H1 (cell line): ENCODE measurements around the gene SUMF2. TPM values are rescaled to one million over a fixed set of nuclear protein-coding genes. Genes with fewer than 3 reads are reported as not detected.

ENCODE experiments used
- CTCF ChIA-PET: fragments of 300-600 bp; sonication (Branson Sonifier 250); formaldehyde crosslinking; loops from one replicate; lab custom pipeline; 2021; ENCODE audit not compliant: partially characterized antibody; lab: Charles Lee
- POLR2A ChIA-PET: fragments of 300-600 bp; sonication (Branson Sonifier 250); formaldehyde crosslinking; loops from one replicate; lab custom pipeline; 2021; ENCODE audit warnings: inconsistent platforms; ENCODE audit not compliant: partially characterized antibody; lab: Charles Lee
- DNase-seq, 2 experiments: peaks; one replicate each; pipeline versions ENCODE4 v3.0.0 to v3.0.0-alpha.2; 2010 to 2022; ENCODE audit warnings: low spot score in 2 of 2, low read depth in 1 of 2, mixed read lengths in 1 of 2
- FAIRE-seq: peaks from 2 replicates; lab custom pipeline; 2011; peaks lifted over from hg19 to GRCh38; lab: Jason Lieb, UNC
- H2AFZ ChIP-seq: 2 replicates; pipeline ENCODE4 v1.8.1; 2012; ENCODE audit warnings: low read length, inconsistent platforms
- H2AK5ac ChIP-seq: 2 replicates; pipeline ENCODE4 v1.6.1; 2013; ENCODE audit warnings: low read depth, low read length
- H2BK120ac ChIP-seq: replicated peaks from 2 replicates; pipeline ENCODE3; 2013; ENCODE audit warnings: low read depth, low read length, inconsistent platforms
- H2BK12ac ChIP-seq: 2 replicates; pipeline ENCODE4 v1.6.1; 2013; ENCODE audit warnings: low read depth, low read length
- H2BK15ac ChIP-seq: 2 replicates; pipeline ENCODE4 v1.6.1; 2013; ENCODE audit warnings: low read length
- H2BK20ac ChIP-seq: 2 replicates; pipeline ENCODE4 v1.6.1; 2013; ENCODE audit warnings: low read length
- H2BK5ac ChIP-seq: 2 replicates; pipeline ENCODE4 v1.6.1; 2013; ENCODE audit warnings: low read depth, low read length
- H3K14ac ChIP-seq: 2 replicates; pipeline ENCODE4 v1.6.1; 2013; ENCODE audit warnings: inconsistent platforms; ENCODE audit not compliant: insufficient read length
- H3K18ac ChIP-seq: 2 replicates; pipeline ENCODE4 v1.6.1; 2013; ENCODE audit warnings: low read length; ENCODE audit errors: extremely low read depth
- H3K23ac ChIP-seq: 2 replicates; pipeline ENCODE4 v1.6.1; 2013; ENCODE audit warnings: inconsistent platforms; ENCODE audit not compliant: insufficient read length
- H3K23me2 ChIP-seq: 2 replicates; pipeline ENCODE4 v1.6.1; 2013; ENCODE audit warnings: low read depth, low read length
- H3K27ac ChIP-seq: 2 replicates; pipeline ENCODE4 v1.6.1; 2011; ENCODE audit warnings: low read depth, low read length, inconsistent platforms
- H3K27me3 ChIP-seq, 4 experiments: replicated peaks in 1 of 4; 1 replicate in 1 of 4; 2 replicates in 3 of 4; pipeline versions ENCODE4 v1.6.1 to v1.8.1; 2011 to 2013; ENCODE audit warnings: low read length in 3 of 4, mild to moderate bottlenecking in 3 of 4, inconsistent platforms in 2 of 4, mixed read lengths in 2 of 4, moderate library complexity in 1 of 4; ENCODE audit not compliant: control insufficient read depth in 3 of 4, insufficient read depth in 3 of 4; ENCODE audit errors: extremely low read depth in 1 of 4
- H3K36me3 ChIP-seq, 4 experiments: 2 replicates each; pipeline versions ENCODE4 v1.6.1 to v1.8.1; 2011 to 2013; ENCODE audit warnings: mild to moderate bottlenecking in 4 of 4, low read length in 3 of 4, moderate library complexity in 2 of 4, control low read depth in 1 of 4, inconsistent platforms in 1 of 4; ENCODE audit not compliant: insufficient read depth in 4 of 4, control insufficient read depth in 2 of 4
- H3K4ac ChIP-seq: replicated peaks from 2 replicates; pipeline ENCODE3; 2013; ENCODE audit warnings: low read length, low read depth, mixed read lengths, inconsistent platforms; ENCODE audit not compliant: insufficient read length
- H3K4me1 ChIP-seq, 4 experiments: replicated peaks in 1 of 4; 1 replicate in 1 of 4; 2 replicates in 3 of 4; pipeline versions ENCODE4 v1.6.1 to v1.8.1; 2011 to 2013; ENCODE audit warnings: low read length in 3 of 4, inconsistent platforms in 2 of 4, mixed read lengths in 1 of 4; ENCODE audit not compliant: insufficient read depth in 4 of 4, control insufficient read depth in 3 of 4
- H3K4me2 ChIP-seq, 2 experiments: 2 replicates each; pipeline versions ENCODE4 v1.6.1 to v1.8.1; 2011 to 2013; ENCODE audit warnings: low read depth in 2 of 2, low read length in 2 of 2, control low read depth in 1 of 2, inconsistent platforms in 1 of 2, mild to moderate bottlenecking in 1 of 2; ENCODE audit not compliant: insufficient read depth in 1 of 2
- H3K4me3 ChIP-seq, 4 experiments: fragments of 200-600, 300-600 bp in 1 of 4; sonication (generic), shearing (Covaris generic), sonication (Bioruptor Twin) in 1 of 4; 2 replicates each; pipeline versions ENCODE4 v1.5.1 to v1.8.1; 2011 to 2016; ENCODE audit warnings: low read length in 4 of 4, low read depth in 3 of 4, control low read depth in 2 of 4, inconsistent platforms in 2 of 4, mild to moderate bottlenecking in 2 of 4, mixed read lengths in 1 of 4, moderate library complexity in 1 of 4; ENCODE audit not compliant: insufficient read depth in 2 of 4; ENCODE audit errors: extremely low read depth in 1 of 4
- H3K56ac ChIP-seq: replicated peaks from 2 replicates; pipeline ENCODE3; 2013; ENCODE audit warnings: low read depth, mild to moderate bottlenecking, mixed read lengths, low read length, inconsistent platforms; ENCODE audit not compliant: insufficient read length
- H3K79me1 ChIP-seq: 2 replicates; pipeline ENCODE4 v1.6.1; 2013; ENCODE audit warnings: low read depth, low read length, control low read depth
- H3K79me2 ChIP-seq, 2 experiments: 2 replicates each; pipeline versions ENCODE4 v1.6.1 to v1.8.1; 2012 to 2013; ENCODE audit warnings: low read length in 2 of 2, mild to moderate bottlenecking in 2 of 2, inconsistent platforms in 1 of 2; ENCODE audit not compliant: insufficient read depth in 2 of 2, control insufficient read depth in 1 of 2
- H3K9ac ChIP-seq, 4 experiments: replicated peaks in 1 of 4; 1 replicate in 1 of 4; 2 replicates in 3 of 4; pipeline versions ENCODE4 v1.6.1 to v1.8.1; 2011 to 2013; ENCODE audit warnings: low read depth in 3 of 4, low read length in 3 of 4, control low read depth in 2 of 4, mild to moderate bottlenecking in 2 of 4, moderate library complexity in 2 of 4, inconsistent platforms in 1 of 4; ENCODE audit errors: extremely low read depth in 1 of 4
- H3K9me3 ChIP-seq, 2 experiments: 2 replicates each; pipeline versions ENCODE4 v1.6.1 to v1.8.1; 2012 to 2013; ENCODE audit warnings: mild to moderate bottlenecking in 2 of 2, moderate library complexity in 2 of 2, control low read depth in 1 of 2, inconsistent platforms in 1 of 2, low read depth in 1 of 2, low read length in 1 of 2, mixed read lengths in 1 of 2; ENCODE audit not compliant: insufficient read depth in 2 of 2
- H4K20me1 ChIP-seq, 2 experiments: replicated peaks in 1 of 2; 2 replicates each; pipeline versions ENCODE3 to v1.8.1; 2011 to 2013; ENCODE audit warnings: inconsistent platforms in 2 of 2, low read length in 2 of 2, mild to moderate bottlenecking in 1 of 2; ENCODE audit not compliant: insufficient read depth in 2 of 2, control insufficient read depth in 1 of 2
- H4K5ac ChIP-seq: 2 replicates; pipeline ENCODE4 v1.6.1; 2013; ENCODE audit warnings: low read length, low read depth, mixed read lengths, inconsistent platforms; ENCODE audit not compliant: insufficient read length
- H4K8ac ChIP-seq: 2 replicates; pipeline ENCODE4 v1.8.0; 2013; ENCODE audit warnings: mild to moderate bottlenecking, moderate library complexity, low read length, inconsistent platforms; ENCODE audit not compliant: insufficient read depth; ENCODE audit errors: extremely low read depth
- H4K91ac ChIP-seq: replicated peaks from 2 replicates; pipeline ENCODE3; 2013; ENCODE audit warnings: low read length, mixed read lengths, inconsistent platforms; ENCODE audit not compliant: insufficient read length
- CHD1 ChIP-seq: IDR thresholded peaks from 2 replicates; pipeline ENCODE4 v1.6.1; 2012; ENCODE audit warnings: low read depth, low read length, improper control_type of control experiment
- EZH2 ChIP-seq: fragments of 200-600 bp; sonication (generic); IDR thresholded peaks from 2 replicates; pipeline ENCODE4 v1.7.1; 2012; ENCODE audit warnings: low read depth, mild to moderate bottlenecking, moderate library complexity, low read length, inconsistent platforms; ENCODE audit not compliant: severe bottlenecking
- GTF2F1 ChIP-seq: IDR thresholded peaks from 2 replicates; pipeline ENCODE4 v1.6.1; 2012; ENCODE audit warnings: low read depth, low read length, improper control_type of control experiment, borderline replicate concordance
- POLR2AphosphoS5 ChIP-seq: IDR thresholded peaks from 2 replicates; pipeline ENCODE4 v1.6.1; 2011; ENCODE audit warnings: low read depth, low read length
- RAD21 ChIP-seq, 2 experiments: IDR thresholded peaks in 1 of 2; conservative IDR thresholded peaks in 1 of 2; 2 replicates each; pipeline ENCODE4 v1.6.1; 2011; ENCODE audit warnings: low read depth in 2 of 2, low read length in 2 of 2, improper control_type of control experiment in 1 of 2, inconsistent platforms in 1 of 2, mild to moderate bottlenecking in 1 of 2, moderate library complexity in 1 of 2
- RBBP5 ChIP-seq: IDR thresholded peaks from 2 replicates; pipeline ENCODE4 v1.7.1; 2012; ENCODE audit warnings: low read depth, mild to moderate bottlenecking, inconsistent platforms, low read length, moderate library complexity, borderline replicate concordance
- TBP ChIP-seq: IDR thresholded peaks from 2 replicates; pipeline ENCODE4 v1.6.1; 2011; ENCODE audit warnings: low read depth, low read length, improper control_type of control experiment
- TCF12 ChIP-seq: IDR thresholded peaks from 2 replicates; pipeline ENCODE4 v1.6.1; 2011; ENCODE audit warnings: low read depth, mild to moderate bottlenecking, low read length
- YY1 ChIP-seq: IDR thresholded peaks from 2 replicates; pipeline ENCODE4 v1.6.1; 2011; ENCODE audit warnings: low read depth, mild to moderate bottlenecking, low read length
- WGBS, 2 experiments: shearing (Covaris generic) in 1 of 2; methylation state at CpG; one replicate each; pipeline versions ENCODE4 v1.1.6 to v1.1.7; 2013 to 2015; ENCODE audit warnings: low lambda C conversion rate in 2 of 2, mixed read lengths in 2 of 2, inconsistent platforms in 1 of 2, low coverage in 1 of 2, missing lambda C conversion rate in 1 of 2; ENCODE audit not compliant: insufficient replicate concordance in 2 of 2, insufficient coverage in 1 of 2, insufficient read length in 1 of 2; ENCODE audit errors: extremely low coverage in 1 of 2, missing lambda C conversion rate in 1 of 2; 5-methylcytosine and 5-hydroxymethylcytosine counted together
- polyA plus RNA-seq, 7 experiments: library from polyadenylated mRNA; depleted of rRNA in 3 of 7; stranded (reverse) in 5 of 7; unstranded in 2 of 7; fragments of >200 nt in 5 of 7; fragments of 200-250 nt in 2 of 7; gene quantifications; 1 replicate in 5 of 7; 2 replicates in 1 of 7; 4 replicates in 1 of 7; pipeline versions ENCODE4 v1.2.1 to v1.2.3, GENCODE V29; 2011 to 2013; ENCODE audit warnings: missing spikeins in 2 of 7, mixed read lengths in 2 of 7
- total RNA-seq: library from RNA; stranded (reverse); fragmentation: NEBNext Ultra II Directional; extraction: Animal tissue kit (Norgen Biotek cat#: 25700); gene quantifications from 2 replicates; pipeline ENCODE4 v1.2.1, GENCODE V29; 2021

Gene SUMF2
- total and polyA plus RNA-seq, 2 of the 8 experiments (the other 6 are each of a cell fraction or from before 2014, with no cell fraction given): 39.8 to 59.2 TPM

DNA sequence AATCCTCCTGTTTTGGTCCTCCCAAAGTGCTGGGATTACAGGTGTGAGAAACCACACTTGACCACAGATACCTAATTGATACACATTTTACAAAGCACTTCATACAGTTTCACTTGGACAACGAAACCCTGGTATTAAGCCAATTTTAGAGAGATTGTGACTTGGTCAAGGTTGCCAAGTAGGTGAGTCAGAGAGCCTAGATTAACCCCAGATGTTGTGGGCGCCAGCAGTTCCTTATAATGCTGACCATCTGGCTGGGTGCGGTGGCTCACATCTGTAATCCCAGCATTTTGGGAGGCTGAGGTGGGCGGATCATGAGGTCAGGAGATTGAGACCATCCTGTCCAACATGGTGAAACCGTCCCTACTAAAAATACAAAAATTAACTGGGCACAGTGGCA, 33.6 kb downstream of the SUMF2 start:
- Histone ChIP-seq H3K14ac (no peak overlapping the region), H3K4me1 (no peaks in the 10 kb centered on the region), H3K4ac (no peak overlapping the region), H2BK12ac (no peak overlapping the region), H3K79me1 (no peaks in the 10 kb centered on the region), H3K4me3 (no peak overlapping the region), H3K36me3 (peaks cover 0 to 22% (median 8%) of the 10 kb centered on the region in 4 experiments; a peak in 5 of 8 replicates), H3K79me2 (no peaks in the 10 kb centered on the region), H3K56ac (no peak overlapping the region), H4K91ac (no peak overlapping the region), H2BK5ac (no peak overlapping the region), H2AFZ (no peak overlapping the region), H3K9ac (no peak overlapping the region), H4K5ac (no peak overlapping the region), H4K20me1 (no peaks in the 10 kb centered on the region), H4K8ac (no peak overlapping the region), H2BK120ac (no peak overlapping the region), H3K23ac (no peak overlapping the region), H3K18ac (no peak overlapping the region), H3K9me3 (peaks cover 0 to 7% of the 10 kb centered on the region in 2 experiments; a peak in 2 of 4 replicates), H3K27ac (no peak overlapping the region), H2BK15ac (no peak overlapping the region), H3K23me2 (no peaks in the 10 kb centered on the region), H3K4me2 (no peak overlapping the region), H2AK5ac (no peak overlapping the region), H3K27me3 (no peaks in the 10 kb centered on the region), H2BK20ac (no peak overlapping the region)
- ChIA-PET CTCF (interaction anchor here (0.6 kb wide), 1 partner anchor 23 kb away, joined by 3 read pairs; no protein-coding TSS in a partner anchor), POLR2A (no interaction called here)
- TF ChIP-seq YY1 (no peak), GTF2F1 (no peak), RBBP5 (no peak), TBP (no peak), CHD1 (no peak), POLR2AphosphoS5 (no peak), TCF12 (no peak), EZH2 (no peak), RAD21 (IDR thresholded peaks at IDR 0.05 in 1 of 2, conservative IDR thresholded peaks at IDR 0.05 in 1 of 2; ENCODE audit: low read depth in 2 of 2, low read length in 2 of 2) (no peak)
- DNase-seq (no peak), FAIRE-seq (no peak)
- WGBS, 2 experiments: 91% methylated on average over 5 of the region's 5 CpGs; no CpG with 5 or more reads in 1 of the 2 experiments
